ENCODE results near the gene HPCAL1.
A peak's percentile ranks its signal among the peaks of the same experiment; 100 is the strongest.

HPCAL1 gene

GRCh38 chr2:10449486-10449831 lies 146.8 kb downstream of the HPCAL1 start:
- ChIA-PET POLR2A (no interaction called here), CTCF (interaction anchor here (1.4 to 8.8 kb wide), 4 partner anchors 10 to 226 kb away, joined by 5 to 96 read pairs (median 37); no protein-coding TSS in a partner anchor)
- peak overlapping the region; percentile 72; the same call in 1 of the 2 replicates for H3K4me3 ChIP-seq (ENCODE audit: low read depth, low read length)
- no peak for DNase-seq (ENCODE audit: low read depth, low spot score)
- TF ChIP-seq CTCF (IDR thresholded peaks at IDR 0.05; ENCODE audit: insufficient read depth, low read length, missing control alignments), result no peak

GRCh38 chr2:10449838-10450691 lies 147.4 kb downstream of the HPCAL1 start:
- CTCF ChIA-PET, result interaction anchor here (1.4 to 8.8 kb wide), 4 partner anchors 11 to 211 kb away, joined by 4 to 96 read pairs (median 37); no protein-coding TSS in a partner anchor

GRCh38 chr2:10451819-10452218 lies 149.1 kb downstream of the HPCAL1 start:
- POLR2A ChIA-PET, result interaction anchor here (0.9 to 1.0 kb wide), 2 partner anchors 13 to 327 kb away, joined by 4 read pairs; no protein-coding TSS in a partner anchor
- DNase-seq (ENCODE audit: low read depth, low spot score), result no peak
- no peak for TF ChIP-seq CTCF (IDR thresholded peaks at IDR 0.05; ENCODE audit: insufficient read depth, low read length, missing control alignments)
- CTCF ChIA-PET, result interaction anchor here (0.9 to 8.8 kb wide), 9 partner anchors 9 to 377 kb away, joined by 3 to 96 read pairs (median 4); no protein-coding TSS in a partner anchor
- no peak overlapping the region for H3K4me3 ChIP-seq (ENCODE audit: low read depth, low read length)

More at GRCh38 chr2:10449838-10450691, 147.4 kb downstream of the HPCAL1 start:
- H3K4me3 ChIP-seq (ENCODE audit: low read depth, low read length), result no peak overlapping the region
- POLR2A ChIA-PET, result no interaction called here
- DNase-seq (ENCODE audit: low read depth, low spot score), result no peak
- TF ChIP-seq CTCF (IDR thresholded peaks at IDR 0.05; ENCODE audit: insufficient read depth, low read length, missing control alignments), result no peak

- POLR2A ChIA-PET, result interaction anchor here (0.7 to 1.0 kb wide), 3 partner anchors 12 to 355 kb away, joined by 3 to 4 read pairs (median 4); no protein-coding TSS in a partner anchor
- peak; percentile 33 for DNase-seq (ENCODE audit: low read depth, low spot score)
These were observed 149.6 kb downstream of the HPCAL1 start for GRCh38 chr2:10452312-10452711.

GRCh38 chr2:10452956-10453904 lies 150.5 kb downstream of the HPCAL1 start:
- TF ChIP-seq CTCF (IDR thresholded peaks at IDR 0.05; ENCODE audit: insufficient read depth, low read length, missing control alignments), result no peak
- ChIA-PET CTCF (interaction anchor here (1.0 kb wide), 1 partner anchor 10 kb away, joined by 3 read pairs; no protein-coding TSS in a partner anchor), POLR2A (interaction anchor here (0.5 to 0.7 kb wide), 2 partner anchors 84 to 356 kb away, joined by 3 to 4 read pairs; no protein-coding TSS in a partner anchor)
- DNase-seq (ENCODE audit: low read depth, low spot score), result no peak
- H3K4me3 ChIP-seq (ENCODE audit: low read depth, low read length), result no peak overlapping the region

More at GRCh38 chr2:10452312-10452711, 149.6 kb downstream of the HPCAL1 start:
- TF ChIP-seq CTCF (IDR thresholded peaks at IDR 0.05; ENCODE audit: insufficient read depth, low read length, missing control alignments), result no peak
- no peak overlapping the region for H3K4me3 ChIP-seq (ENCODE audit: low read depth, low read length)
- CTCF ChIA-PET, result interaction anchor here (0.9 to 1.9 kb wide), 7 partner anchors 9 to 378 kb away, joined by 3 to 4 read pairs (median 4); no protein-coding TSS in a partner anchor

Measured in AG04449 (cell line).